ENCODE data around the gene LZTFL1.

Gene LZTFL1

GRCh38 chr3:45793482-45794176, 48.3 kb downstream of the LZTFL1 start:
- H3K4me3 ChIP-seq (ENCODE audit: low read depth, low read length), result no peak overlapping the region
- TF ChIP-seq CTCF (IDR thresholded peaks at IDR 0.05; ENCODE audit: low read depth, low read length), result no peak

- H3K4me3 ChIP-seq (ENCODE audit: low read depth, low read length), result no peak overlapping the region
- no peak for TF ChIP-seq CTCF (IDR thresholded peaks at IDR 0.05; ENCODE audit: low read depth, low read length)
Observed at GRCh38 chr3:45792516-45793172, 49.3 kb downstream of the LZTFL1 start.

- H3K4me3 ChIP-seq (ENCODE audit: low read depth, low read length), result no peak overlapping the region
- no peak for TF ChIP-seq CTCF (IDR thresholded peaks at IDR 0.05; ENCODE audit: low read depth, low read length)
Observed at GRCh38 chr3:45792036-45792435, 49.9 kb downstream of the LZTFL1 start.

- TF ChIP-seq CTCF (IDR thresholded peaks at IDR 0.05; ENCODE audit: low read depth, low read length), result no peak
Observed at GRCh38 chr3:45790596-45790995, 51.3 kb downstream of the LZTFL1 start.

GRCh38 chr3:45789235-45789812, 52.6 kb downstream of the LZTFL1 start:
- TF ChIP-seq CTCF (IDR thresholded peaks at IDR 0.05; ENCODE audit: low read depth, low read length), result no peak
- no peak overlapping the region for H3K4me3 ChIP-seq (ENCODE audit: low read depth, low read length)

More at GRCh38 chr3:45790596-45790995, 51.3 kb downstream of the LZTFL1 start:
- no peak overlapping the region for H3K4me3 ChIP-seq (ENCODE audit: low read depth, low read length)

- TF ChIP-seq CTCF (IDR thresholded peaks at IDR 0.05; ENCODE audit: low read depth, low read length), result no peak
- H3K4me3 ChIP-seq (ENCODE audit: low read depth, low read length), result no peak overlapping the region
Observed at GRCh38 chr3:45787551-45787950, 54.4 kb downstream of the LZTFL1 start.
